IPS-NIHi11 (cell line): ENCODE results near the gene OXT.

Source experiments
- DNase-seq: peaks from one replicate; pipeline ENCODE4 v3.0.0; 2012; ENCODE audit warnings: mixed read lengths, low spot score

The OXT gene

DNA sequence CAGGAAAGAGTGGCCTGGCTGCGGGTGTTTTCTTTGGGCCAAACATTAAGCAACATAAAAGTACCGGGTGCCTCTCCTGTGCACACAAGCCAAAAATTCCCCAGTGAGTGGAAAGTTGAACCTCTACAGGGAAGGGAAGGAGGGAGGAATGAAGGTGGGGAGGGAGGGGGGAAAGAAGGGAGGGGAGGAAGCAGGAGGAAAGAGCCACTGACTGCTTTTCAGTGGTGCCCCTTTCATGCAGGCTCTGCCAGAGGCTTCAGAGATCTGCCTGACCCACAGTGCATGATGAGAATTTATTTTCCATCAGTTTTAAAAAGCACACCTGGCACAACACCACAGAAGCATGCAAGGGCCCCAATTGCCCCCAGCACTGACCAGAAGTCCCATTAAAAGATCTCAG lies 40.6 kb downstream of the OXT start:
- DNase-seq, result no peak

DNA sequence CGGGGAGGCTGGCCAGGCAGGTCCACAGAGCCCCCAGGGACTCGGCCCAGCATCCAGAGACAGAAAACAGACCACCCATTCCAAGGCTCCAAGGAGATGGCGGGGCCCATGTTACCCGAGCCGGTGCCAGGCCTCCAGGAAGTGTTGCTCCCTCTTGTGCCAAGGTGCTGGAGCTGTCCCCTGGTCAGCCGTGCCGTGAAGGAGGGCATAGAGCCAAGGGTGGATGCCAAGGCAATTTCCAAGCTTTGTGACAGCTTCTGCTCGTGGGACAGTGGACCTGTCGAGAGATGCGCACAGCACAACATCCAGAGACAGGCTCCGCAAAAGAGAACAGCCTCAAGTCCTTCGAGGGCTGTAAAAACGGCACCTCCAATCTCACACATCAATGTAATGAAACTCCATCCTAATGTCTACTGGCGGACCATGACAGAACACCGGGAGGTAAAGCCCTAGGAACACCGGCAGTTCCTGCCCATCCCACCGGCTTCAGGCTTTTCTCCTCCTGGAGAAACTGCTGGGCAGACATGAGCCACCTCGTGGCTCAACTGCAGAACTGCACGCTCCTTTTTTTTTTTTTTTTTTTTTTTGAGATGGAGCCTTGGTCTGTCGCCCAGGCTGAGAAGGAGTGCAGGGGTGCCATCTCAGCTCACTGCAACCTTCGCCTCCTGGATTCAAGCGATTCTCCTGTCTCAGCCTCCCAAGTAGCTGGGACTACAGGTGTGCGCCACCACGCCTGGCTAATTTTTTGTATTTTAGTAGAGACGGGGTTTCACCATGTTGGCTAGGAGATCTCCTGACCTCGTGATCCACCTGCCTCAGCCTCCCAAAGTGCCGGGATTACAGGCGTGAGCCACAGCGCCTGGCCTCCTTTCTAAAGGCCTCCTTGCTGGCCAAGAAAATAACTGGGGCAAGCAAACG lies 44.0 kb downstream of the OXT start:
- DNase-seq, result peak; percentile 95

DNA sequence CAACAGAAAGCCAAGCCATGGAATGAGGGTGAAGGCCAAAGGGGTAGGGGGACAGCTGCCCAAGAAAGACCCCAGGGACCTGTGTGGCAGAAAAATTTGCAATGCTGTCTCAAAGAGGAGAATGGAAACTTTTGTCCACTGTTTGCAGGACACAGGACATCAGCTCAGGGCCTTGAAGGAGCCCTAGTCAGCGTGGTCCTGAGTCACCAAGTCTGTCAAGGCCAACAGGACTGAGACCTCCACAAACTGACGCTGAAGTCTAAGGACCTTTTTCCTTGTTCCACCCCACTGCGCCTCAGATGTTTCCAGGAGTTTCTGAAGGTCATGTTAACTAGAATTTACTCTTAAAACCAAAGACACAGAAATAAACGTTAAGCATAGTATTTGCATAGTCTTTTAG lies 44.9 kb downstream of the OXT start:
- no peak for DNase-seq

DNA sequence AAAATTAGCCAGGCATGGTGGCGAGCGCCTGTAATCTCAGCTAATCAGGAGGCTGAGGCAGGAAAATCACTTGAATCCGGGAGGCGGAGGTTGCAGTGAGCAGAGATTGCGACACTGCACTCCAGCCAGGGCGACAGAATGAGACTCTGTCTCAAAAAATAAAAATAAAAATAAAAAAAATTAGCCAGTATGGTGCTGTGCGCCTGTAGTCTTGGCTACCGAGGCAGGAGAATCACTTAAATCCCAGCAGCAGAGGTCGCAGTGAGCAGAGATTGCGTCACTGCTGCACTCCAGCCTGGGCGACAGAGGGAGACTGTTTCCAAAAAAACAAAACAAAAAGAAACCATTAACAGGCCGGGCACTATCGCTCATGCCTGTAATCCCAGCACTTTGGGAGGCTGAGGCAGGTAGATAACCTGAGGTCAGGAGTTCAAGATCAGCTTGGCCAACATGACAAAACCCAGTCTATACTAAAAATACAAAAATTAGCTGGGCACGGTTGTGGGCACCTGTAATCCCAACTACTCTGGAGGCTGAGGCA lies 46.5 kb downstream of the OXT start:
- peak; percentile 45 for DNase-seq

DNA sequence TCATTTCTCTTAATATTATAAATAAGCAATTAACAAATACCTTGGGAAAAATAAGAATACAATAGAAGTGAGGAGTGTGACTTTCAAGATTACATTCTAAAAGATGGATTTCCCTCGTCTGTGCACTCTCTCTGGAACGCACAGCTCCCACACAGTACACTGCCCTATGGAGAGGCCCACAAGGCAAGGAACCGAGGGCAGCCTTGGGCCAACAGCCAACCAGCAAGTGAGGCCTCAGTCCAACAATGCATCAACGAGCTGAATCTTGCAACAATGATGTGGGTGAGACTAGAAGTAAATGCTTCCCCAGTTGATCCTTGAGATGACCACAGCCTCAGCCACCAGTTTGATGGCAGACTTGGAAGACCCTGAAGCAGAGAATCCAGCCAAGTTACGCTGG lies 47.6 kb downstream of the OXT start:
- DNase-seq, result no peak

DNA sequence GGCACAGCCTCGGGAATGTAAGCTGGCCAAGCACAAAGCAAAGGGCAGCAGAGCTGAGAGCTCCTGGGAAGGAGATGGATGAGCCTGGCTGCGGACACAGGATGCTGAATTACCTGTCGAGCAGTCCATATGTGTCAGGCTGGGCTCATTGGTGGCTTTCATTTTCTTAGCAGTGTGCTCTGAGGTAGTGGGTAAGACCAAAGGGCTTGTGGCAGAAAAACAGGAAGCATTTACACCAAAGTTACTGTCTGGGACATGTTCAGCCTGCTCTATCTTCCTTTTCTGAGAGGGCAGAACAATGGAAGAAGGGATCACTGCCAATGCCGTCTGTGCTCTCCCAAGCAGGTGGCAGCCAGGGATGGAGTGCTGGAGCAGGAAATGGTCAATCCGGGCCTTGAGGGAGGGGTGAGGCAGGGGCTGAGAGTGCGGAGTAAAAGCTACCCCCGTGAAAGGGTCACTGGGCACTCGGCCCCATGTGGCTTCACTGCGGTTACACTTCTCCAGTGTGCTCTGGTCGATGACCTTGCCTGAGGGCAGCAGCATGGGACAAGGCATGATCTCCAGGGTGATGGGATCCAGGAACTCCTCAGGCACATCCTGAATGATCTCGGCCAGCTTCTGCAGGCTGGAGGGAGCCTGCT lies 50.0 kb downstream of the OXT start:
- DNase-seq, result no peak
